ENCODE results near the gene KLF13. TPM values are rescaled to one million over a fixed set of nuclear protein-coding genes. Genes with fewer than 3 reads are reported as not detected.

KLF13 gene
- total RNA-seq, 1 experiment from 2014 or later, result 60.1 TPM

- BruUV-seq (replicated peaks), result no TSS peak
These were observed 31.5 kb downstream of the KLF13 start for GRCh38 chr15:31358163-31358562.

More at GRCh38 chr15:31358163-31358562, 31.5 kb downstream of the KLF13 start:
- DNase-seq (ENCODE audit: low read depth, low spot score) (no peak), ATAC-seq (no peak)
- no peaks in the 10 kb centered on the region for H3K9me3 ChIP-seq (ENCODE audit: control insufficient read depth in 1 of 2, insufficient read depth in 1 of 2, low read depth in 1 of 2, low read length in 2 of 2)
- H3K36me3 ChIP-seq (ENCODE audit: control insufficient read depth in 1 of 2, insufficient read depth in 2 of 2, low read length in 2 of 2), result no peaks in the 10 kb centered on the region
- ChIA-PET CTCF (no interaction called here), RAD21 (ENCODE audit: low non-redundant PET in 1 of 2, low total read pairs in 2 of 2, uncharacterized antibody in 2 of 2, unreplicated experiment in 2 of 2) (no interaction called here), POLR2A (no interaction called here)
- no peak overlapping the region for H3K27ac ChIP-seq (ENCODE audit: low read depth, low read length)
- peaks cover 57% of the 10 kb centered on the region for H3K79me2 ChIP-seq (ENCODE audit: insufficient read depth, low read length)
- H4K20me1 ChIP-seq (ENCODE audit: insufficient read depth), result no peaks in the 10 kb centered on the region
- no peaks in the 10 kb centered on the region for H3K9me2 ChIP-seq (ENCODE audit: insufficient read depth)
- intact Hi-C loops (cut with micrococcal nuclease), result no loop called here
- no peak overlapping the region for H3K4me2 ChIP-seq (ENCODE audit: low read length)
- H2AFZ ChIP-seq (ENCODE audit: low read depth, low read length, poor library complexity, severe bottlenecking), result no peak overlapping the region
- no peak overlapping the region for H3K4me3 ChIP-seq (replicated peaks in 1 of 2; ENCODE audit: low read depth in 1 of 2, low read length in 2 of 2)
- TF ChIP-seq ZBTB33 (IDR thresholded peaks at IDR 0.05; ENCODE audit: extremely low read depth, insufficient replicate concordance, low read length) (no peak), ZFX (IDR thresholded peaks at IDR 0.05) (no peak), CTCF (IDR thresholded peaks at IDR 0.05 in 2 of 3, conservative IDR thresholded peaks at IDR 0.05 in 1 of 3; ENCODE audit: borderline replicate concordance in 1 of 3, insufficient read depth in 1 of 3, low read depth in 2 of 3, low read length in 2 of 3) (no peak), EZH2 (IDR thresholded peaks at IDR 0.05) (no peak), JUND (IDR thresholded peaks at IDR 0.05) (no peak), EZH2phosphoT487 (IDR thresholded peaks at IDR 0.05; ENCODE audit: borderline replicate concordance) (no peak), ZNF274 (IDR thresholded peaks at IDR 0.05; ENCODE audit: low read depth, low read length) (no peak), POLR2AphosphoS5 (IDR thresholded peaks at IDR 0.05; ENCODE audit: low read depth, low read length) (no peak), CBX3 (IDR thresholded peaks at IDR 0.05; ENCODE audit: low read depth) (no peak), SRF (IDR thresholded peaks at IDR 0.05; ENCODE audit: low read depth) (no peak), YY1 (IDR thresholded peaks at IDR 0.05; ENCODE audit: extremely low read depth, insufficient replicate concordance, low read depth, low read length) (no peak), POLR2A (IDR thresholded peaks at IDR 0.05; ENCODE audit: borderline replicate concordance, extremely low read depth, insufficient read depth, insufficient read length) (no peak), ATF3 (IDR thresholded peaks at IDR 0.05) (no peak), SIN3A (IDR thresholded peaks at IDR 0.05; ENCODE audit: low read depth) (no peak), SP1 (IDR thresholded peaks at IDR 0.05; ENCODE audit: low read depth) (no peak)
- H3K4me1 ChIP-seq (ENCODE audit: control insufficient read depth in 1 of 2, insufficient read depth in 2 of 2, low read length in 2 of 2), result peaks cover 5 to 8% of the 10 kb centered on the region in 2 experiments; a peak in 3 of 4 replicates
- no peaks in the 10 kb centered on the region for H3K27me3 ChIP-seq (ENCODE audit: insufficient read depth, low read length)
- H3K9ac ChIP-seq (ENCODE audit: low read length), result no peak overlapping the region

Measured in HCT116 (cell line).